Astrocyte of the spinal cord (primary cell): ENCODE measurements around the gene ATP1A3.
"Not testable (repeated sequence)": the region's sequence is repeated elsewhere in the genome, so short reads cannot be mapped to it uniquely, and the experiment has no call there.

Experiments used
- DNase-seq: peaks from one replicate; pipeline ENCODE4 v3.0.0; 2011; ENCODE audit warnings: low read depth, low spot score
- H3K4me3 ChIP-seq: 2 replicates; pipeline ENCODE4 v1.5.1; 2011; ENCODE audit warnings: low read depth, mild to moderate bottlenecking, low read length, moderate library complexity
- in situ Hi-C: cut with HindIII; loops from 2 replicates; pipeline ENCODE4 v1.10.0; 2017; ENCODE audit warnings: low sequenced_read_pairs
- TF ChIP-seq, protein P1 (sequence below): IDR thresholded peaks from 2 replicates; pipeline ENCODE4 v1.5.1; 2012; ENCODE audit warnings: low read depth, mild to moderate bottlenecking, low read length, inconsistent platforms

ATP1A3 gene

DNA sequence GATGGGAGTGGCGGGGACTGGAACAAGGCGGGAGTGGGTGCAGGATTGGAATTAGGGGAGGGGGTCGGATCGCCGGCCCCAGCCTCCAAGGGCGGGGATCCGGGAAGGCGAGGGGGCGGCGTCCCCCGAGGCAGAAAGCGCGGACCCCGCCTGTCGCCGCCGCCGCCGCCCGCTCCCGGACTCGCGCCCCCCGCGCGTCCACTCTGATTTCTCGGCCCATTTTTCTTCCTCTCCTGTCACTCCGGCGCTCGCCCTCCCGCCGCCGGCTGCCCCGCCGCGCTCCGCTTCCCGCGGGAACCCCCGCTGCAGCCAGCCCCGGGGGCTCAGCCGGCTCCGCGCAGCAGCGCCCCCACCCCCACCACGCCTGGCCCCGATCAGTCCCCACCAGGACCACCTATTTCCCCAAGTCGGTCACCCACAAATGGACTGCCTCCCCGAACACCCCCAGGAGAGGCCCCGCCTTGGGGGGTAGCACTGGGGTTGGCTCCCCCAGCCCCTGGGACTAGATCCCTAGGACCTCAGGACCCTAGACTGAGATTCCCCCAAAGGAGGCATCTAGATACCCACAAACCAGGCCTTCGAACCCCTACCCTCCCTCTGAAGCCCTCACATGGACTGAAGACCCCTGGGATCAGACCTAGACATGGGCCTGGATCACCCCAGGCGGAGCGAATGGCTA lies 53.2 kb downstream of the ATP1A3 start:
- DNase-seq, result no peak
- in situ Hi-C loops, result no loop called here
- peak overlapping the region; percentile 49 for H3K4me3 ChIP-seq
- TF ChIP-seq, protein P1, sequence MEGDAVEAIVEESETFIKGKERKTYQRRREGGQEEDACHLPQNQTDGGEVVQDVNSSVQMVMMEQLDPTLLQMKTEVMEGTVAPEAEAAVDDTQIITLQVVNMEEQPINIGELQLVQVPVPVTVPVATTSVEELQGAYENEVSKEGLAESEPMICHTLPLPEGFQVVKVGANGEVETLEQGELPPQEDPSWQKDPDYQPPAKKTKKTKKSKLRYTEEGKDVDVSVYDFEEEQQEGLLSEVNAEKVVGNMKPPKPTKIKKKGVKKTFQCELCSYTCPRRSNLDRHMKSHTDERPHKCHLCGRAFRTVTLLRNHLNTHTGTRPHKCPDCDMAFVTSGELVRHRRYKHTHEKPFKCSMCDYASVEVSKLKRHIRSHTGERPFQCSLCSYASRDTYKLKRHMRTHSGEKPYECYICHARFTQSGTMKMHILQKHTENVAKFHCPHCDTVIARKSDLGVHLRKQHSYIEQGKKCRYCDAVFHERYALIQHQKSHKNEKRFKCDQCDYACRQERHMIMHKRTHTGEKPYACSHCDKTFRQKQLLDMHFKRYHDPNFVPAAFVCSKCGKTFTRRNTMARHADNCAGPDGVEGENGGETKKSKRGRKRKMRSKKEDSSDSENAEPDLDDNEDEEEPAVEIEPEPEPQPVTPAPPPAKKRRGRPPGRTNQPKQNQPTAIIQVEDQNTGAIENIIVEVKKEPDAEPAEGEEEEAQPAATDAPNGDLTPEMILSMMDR, result no peak

DNA sequence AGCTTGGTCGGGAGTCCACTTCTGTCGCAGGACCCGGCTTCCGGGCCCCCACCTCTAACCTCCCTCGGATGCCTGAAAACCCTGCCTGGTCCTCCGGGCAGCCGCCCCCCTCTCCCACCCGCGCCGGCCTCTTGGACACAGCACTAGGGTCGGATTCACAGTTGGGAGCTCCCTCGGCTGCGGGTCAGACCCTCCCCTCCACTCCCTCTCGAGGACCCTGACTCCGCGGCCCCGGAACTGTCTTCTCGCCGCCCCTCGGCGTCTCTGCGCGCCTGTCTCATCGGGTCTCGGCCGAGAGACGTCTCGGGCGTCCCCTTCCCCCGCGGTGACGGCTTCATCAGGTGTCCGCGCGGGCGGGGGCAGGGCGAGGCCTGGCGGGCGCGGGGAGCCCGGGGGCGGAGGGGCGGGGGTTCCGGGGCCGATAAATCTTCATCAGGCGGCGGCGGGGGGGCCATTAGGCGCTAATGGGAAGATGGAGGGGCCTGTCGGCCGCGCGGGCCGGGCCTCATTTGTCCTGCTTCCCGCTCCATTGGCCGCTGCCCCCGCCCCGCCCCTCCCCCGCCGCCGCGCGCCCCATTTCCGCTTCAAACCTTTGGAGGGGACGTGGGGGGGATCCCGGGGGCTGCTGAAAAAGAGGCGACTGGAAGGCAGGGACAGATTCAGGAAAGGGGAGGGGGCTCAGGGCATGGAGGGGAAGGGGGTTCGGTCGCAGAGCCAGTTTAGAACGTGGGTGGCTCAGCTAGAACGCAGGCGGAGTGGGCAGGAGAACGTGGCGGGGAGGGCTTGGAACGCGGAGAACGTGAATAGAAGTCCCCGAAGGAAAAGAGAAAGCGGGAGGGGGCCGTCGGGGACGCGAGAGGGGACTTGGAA lies 53.9 kb downstream of the ATP1A3 start:
- in situ Hi-C loops, result no loop called here

DNA sequence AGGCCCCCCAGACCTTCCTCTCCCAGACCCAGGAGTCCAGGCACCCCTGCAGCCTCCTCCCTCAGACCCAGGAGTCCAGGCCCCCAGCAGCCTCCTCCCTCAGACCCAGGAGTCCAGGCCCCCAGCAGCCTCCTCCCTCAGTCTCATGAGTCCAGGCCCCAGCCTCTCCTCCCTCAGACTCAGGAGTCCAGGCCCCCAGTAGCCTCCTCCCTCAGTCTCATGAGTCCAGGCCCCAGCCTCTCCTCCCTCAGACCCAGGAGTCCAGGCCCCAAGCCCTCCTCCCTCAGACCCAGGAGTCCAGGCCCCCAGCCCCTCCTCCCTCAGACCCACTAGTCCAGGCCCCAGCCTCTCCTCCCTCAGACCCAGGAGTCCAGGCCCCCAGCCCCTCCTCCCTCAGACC lies 54.8 kb downstream of the ATP1A3 start:
- DNase-seq, H3K4me3 ChIP-seq, in situ Hi-C loops: not testable (repeated sequence)

More for the DNA sequence above, 53.9 kb downstream of the ATP1A3 start:
- TF ChIP-seq, protein P1, result no peak
- no peak for DNase-seq
- peak overlapping the region; percentile 49 for H3K4me3 ChIP-seq

DNA sequence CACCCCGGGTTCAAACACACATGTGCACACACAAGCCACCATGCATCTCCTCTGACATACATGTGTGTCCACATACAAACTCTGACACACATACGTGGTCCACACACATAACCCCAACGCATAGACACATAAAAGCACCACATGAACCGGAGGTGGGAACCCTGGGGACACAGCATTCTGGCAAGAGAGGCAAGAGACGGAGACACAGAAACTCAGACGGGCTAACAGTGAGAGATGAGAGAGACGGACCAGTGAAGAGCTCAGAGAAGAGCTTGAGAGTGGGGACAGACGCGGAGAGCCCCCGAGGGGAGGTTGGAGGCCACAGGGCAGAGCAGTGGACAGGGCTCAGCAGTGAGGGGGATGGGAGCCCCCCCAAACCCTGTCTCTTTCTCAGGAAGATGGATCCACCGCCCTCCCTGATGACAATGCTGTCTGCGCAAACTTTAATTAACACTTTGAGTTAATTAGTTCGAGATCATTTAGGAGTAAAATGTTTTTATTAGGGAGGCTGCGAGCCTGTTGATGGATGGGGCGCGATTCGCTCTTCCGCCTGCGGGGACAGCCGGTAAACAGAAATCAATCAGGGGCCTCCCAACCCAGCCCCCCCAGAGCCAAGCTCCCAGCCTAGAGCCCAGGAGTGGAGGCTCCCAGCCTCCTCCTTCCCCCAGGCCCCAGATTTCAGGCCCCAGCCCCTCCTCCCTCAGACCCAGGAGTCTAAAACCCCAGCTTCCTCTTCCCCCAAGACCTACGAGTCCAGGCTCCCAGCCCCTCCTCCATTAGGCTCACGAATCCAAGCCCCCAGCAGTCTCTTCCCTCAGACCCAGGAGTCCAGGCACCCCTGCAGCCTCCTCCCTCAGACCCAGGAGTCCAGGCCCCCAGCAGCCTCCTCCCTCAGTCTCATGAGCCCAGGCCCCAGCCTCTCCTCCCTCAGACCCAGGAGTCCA lies 56.2 kb downstream of the ATP1A3 start:
- no peak for DNase-seq
- no peak overlapping the region for H3K4me3 ChIP-seq
- TF ChIP-seq, protein P1, result no peak
- in situ Hi-C loops, result no loop called here

DNA sequence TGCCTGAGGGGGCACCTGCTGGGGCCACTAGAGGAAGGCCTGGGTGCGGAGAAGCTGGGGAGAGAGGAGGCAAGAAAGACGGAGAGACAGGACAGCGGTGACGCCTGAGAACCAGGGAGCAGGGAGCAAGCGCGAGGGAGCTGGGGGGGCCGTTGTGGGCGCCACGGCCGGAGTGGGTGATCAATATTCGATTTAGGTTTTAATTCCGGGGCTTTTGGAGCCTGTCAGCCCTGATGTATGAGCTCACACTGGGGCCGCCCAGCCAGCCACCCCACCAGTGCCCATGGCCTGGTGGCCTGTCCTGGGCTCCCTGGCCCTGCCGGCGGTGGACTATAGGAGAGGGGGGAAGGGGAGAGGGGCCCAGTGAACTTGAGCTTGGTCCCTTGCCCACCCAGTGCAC lies 57.1 kb downstream of the ATP1A3 start:
- in situ Hi-C loops, result no loop called here
- TF ChIP-seq, protein P1, result no peak
- no peak overlapping the region for H3K4me3 ChIP-seq
- DNase-seq, result no peak

DNA sequence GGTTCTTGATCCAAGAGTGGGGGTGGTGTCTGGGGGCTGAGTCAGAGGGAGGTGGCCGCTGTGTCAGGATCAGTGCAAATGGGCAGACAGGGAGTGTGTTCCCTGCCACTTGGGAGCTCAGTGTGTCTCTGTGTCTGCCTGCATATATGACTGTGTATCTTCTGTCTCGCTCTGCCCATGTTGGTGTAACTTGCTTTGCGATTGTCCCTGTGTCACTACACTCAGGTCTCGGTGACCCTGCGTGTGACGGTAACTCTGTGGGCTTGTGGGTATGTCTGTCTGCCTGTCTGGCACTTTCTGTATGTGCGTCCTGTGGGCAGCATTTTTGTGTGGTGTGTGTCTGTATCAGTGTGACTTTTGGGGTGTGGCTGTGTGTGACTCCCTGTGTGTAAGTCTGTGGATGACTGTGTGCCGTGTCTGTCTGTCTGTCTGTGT lies 57.6 kb downstream of the ATP1A3 start:
- DNase-seq, result no peak
- TF ChIP-seq, protein P1, result no peak
- H3K4me3 ChIP-seq, result no peak overlapping the region
- in situ Hi-C loops, result no loop called here
